RWPE2 (cell line): Measurements from ENCODE around the gene LDAF1.

Experiments used
- ATAC-seq: fragments of 200-7000 bp; cut with Tn5 transposase; 3 replicates; pipeline ENCODE4 v1.9.1; 2021; ENCODE audit warnings: low read depth
- DNase-seq: peaks from one replicate; pipeline ENCODE4 v3.0.0-alpha.2; 2020; ENCODE audit warnings: low spot score
- H3K27ac ChIP-seq: fragments of 450-650 bp; 2 replicates; pipeline ENCODE4 v1.5.1; 2017; ENCODE audit warnings: mild to moderate bottlenecking; ENCODE audit not compliant: poor library complexity, severe bottlenecking
- H3K27me3 ChIP-seq: fragments of 250-450 bp; sonication (Bioruptor Pico); 2 replicates; pipeline ENCODE4 v1.5.1; 2021; ENCODE audit warnings: mild to moderate bottlenecking, moderate library complexity; ENCODE audit not compliant: insufficient read depth, poor library complexity, severe bottlenecking
- H3K36me3 ChIP-seq: fragments of 250-450 bp; sonication (Bioruptor Pico); 2 replicates; pipeline ENCODE4 v1.5.1; 2020; ENCODE audit warnings: low read depth, mild to moderate bottlenecking, moderate library complexity
- H3K4me1 ChIP-seq: fragments of 250-450 bp; sonication (Bioruptor Pico); 2 replicates; pipeline ENCODE4 v1.5.1; 2021; ENCODE audit warnings: mild to moderate bottlenecking, moderate library complexity; ENCODE audit not compliant: insufficient read depth, poor library complexity, severe bottlenecking
- H3K4me3 ChIP-seq: fragments of 250-450 bp; sonication (Bioruptor Pico); 2 replicates; pipeline ENCODE4 v1.5.1; 2021; ENCODE audit warnings: mild to moderate bottlenecking, moderate library complexity; ENCODE audit not compliant: severe bottlenecking
- H3K9me3 ChIP-seq: fragments of 250-450 bp; sonication (Bioruptor Pico); 2 replicates; pipeline ENCODE4 v1.5.1; 2021; ENCODE audit warnings: mild to moderate bottlenecking, moderate library complexity; ENCODE audit not compliant: severe bottlenecking
- TF ChIP-seq, protein P1 (sequence below): fragments of 450-650 bp; IDR thresholded peaks from one replicate; pipeline ENCODE4 v1.5.1; 2017; ENCODE audit warnings: mild to moderate bottlenecking, moderate library complexity; ENCODE audit not compliant: poor library complexity, severe bottlenecking

LDAF1 gene

DNA sequence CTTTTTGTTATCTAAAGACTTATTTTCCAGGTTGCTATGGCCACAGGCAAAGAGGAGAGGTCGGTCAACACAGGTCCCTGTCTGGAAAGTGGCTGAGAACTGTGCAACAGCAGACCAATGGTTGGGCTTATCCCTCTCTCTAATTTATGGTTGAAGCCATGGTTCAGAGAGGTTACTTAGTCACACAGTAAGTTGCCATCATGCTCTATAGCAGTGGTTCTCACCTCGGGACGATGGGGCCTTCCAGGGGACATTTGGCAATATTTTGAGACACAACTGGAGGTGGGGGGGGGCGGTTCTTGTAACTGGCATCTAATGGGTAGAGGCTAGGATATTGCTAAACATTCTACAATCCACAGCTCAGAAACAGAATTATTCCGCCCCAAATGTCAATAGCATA, 842 bp upstream of the LDAF1 start:
- H3K36me3 ChIP-seq: peaks cover 21% of the 10 kb centered on the region
- ATAC-seq (no peak), DNase-seq (no peak)
- H3K27ac ChIP-seq: peak overlapping the region; percentile 20
- H3K4me3 ChIP-seq: no peak overlapping the region
- TF ChIP-seq, protein P1, sequence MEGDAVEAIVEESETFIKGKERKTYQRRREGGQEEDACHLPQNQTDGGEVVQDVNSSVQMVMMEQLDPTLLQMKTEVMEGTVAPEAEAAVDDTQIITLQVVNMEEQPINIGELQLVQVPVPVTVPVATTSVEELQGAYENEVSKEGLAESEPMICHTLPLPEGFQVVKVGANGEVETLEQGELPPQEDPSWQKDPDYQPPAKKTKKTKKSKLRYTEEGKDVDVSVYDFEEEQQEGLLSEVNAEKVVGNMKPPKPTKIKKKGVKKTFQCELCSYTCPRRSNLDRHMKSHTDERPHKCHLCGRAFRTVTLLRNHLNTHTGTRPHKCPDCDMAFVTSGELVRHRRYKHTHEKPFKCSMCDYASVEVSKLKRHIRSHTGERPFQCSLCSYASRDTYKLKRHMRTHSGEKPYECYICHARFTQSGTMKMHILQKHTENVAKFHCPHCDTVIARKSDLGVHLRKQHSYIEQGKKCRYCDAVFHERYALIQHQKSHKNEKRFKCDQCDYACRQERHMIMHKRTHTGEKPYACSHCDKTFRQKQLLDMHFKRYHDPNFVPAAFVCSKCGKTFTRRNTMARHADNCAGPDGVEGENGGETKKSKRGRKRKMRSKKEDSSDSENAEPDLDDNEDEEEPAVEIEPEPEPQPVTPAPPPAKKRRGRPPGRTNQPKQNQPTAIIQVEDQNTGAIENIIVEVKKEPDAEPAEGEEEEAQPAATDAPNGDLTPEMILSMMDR: no peak
- no peaks in the 10 kb centered on the region for H3K9me3 ChIP-seq
- peaks cover 10% of the 10 kb centered on the region for H3K4me1 ChIP-seq
- no peaks in the 10 kb centered on the region for H3K27me3 ChIP-seq

DNA sequence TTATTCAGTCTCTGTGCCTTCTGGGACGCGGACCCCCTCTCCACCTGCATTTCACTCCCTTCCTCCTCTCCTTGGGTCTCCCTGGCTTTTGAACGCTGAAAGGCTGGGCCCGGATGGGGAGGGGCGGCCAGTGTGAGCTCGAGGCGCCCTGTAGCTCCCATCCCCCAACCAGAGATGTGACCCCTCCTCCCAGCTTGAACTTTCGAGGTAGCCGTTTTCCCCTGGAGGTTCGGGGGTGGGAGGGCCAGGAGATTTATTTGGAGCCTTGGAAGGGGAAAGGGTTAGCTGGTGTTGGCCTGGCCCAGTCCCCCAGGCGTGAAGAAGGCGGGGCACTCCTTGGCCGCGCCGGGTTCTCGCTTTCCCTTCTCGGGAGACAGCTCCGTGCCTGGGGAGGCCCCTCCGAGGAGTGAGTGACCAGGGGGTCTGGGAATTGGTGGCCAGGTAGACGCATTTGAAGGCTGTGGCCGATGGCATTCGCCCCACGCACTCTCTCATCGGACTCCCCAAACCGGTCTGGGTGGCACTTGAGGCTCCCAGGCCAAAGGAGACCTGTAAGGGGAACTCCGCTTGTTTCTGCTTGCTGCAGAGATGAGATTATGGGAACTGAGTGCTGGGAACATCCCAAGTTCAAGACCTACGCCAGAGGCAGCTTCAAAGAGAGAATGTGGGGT, 942 bp downstream of the LDAF1 start:
- peaks cover 10% of the 10 kb centered on the region for H3K4me1 ChIP-seq
- no peaks in the 10 kb centered on the region for H3K9me3 ChIP-seq
- peak overlapping the region; percentile 70 for H3K4me3 ChIP-seq
- H3K27ac ChIP-seq: peak overlapping the region; percentile 20
- DNase-seq: no peak
- H3K36me3 ChIP-seq: peaks cover 32% of the 10 kb centered on the region
- peak; percentile 35; the same call in 1 of the 3 replicates for ATAC-seq
- H3K27me3 ChIP-seq: no peaks in the 10 kb centered on the region
- TF ChIP-seq, protein P1: no peak

DNA sequence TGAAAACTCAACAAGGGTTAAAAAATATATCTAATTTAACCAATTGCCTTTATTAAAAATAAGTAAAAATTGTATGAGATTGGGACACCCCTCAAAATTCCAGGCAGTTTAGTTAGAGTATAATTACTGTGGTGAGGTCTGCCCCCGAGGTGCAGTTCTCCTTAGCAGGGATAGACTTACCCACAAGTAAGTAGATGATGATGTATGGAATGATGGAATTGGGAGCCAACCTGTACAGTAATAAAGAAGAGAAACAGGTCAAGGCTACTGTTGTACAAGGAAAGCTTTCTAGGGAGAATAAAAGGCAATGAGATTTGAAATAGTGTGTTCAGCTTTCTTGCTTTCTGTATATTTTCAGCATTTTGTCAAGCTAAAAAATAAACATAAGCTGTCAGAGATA, 1.8 kb downstream of the LDAF1 start:
- Histone ChIP-seq H3K4me1 (peaks cover 10% of the 10 kb centered on the region), H3K27me3 (no peaks in the 10 kb centered on the region), H3K36me3 (peaks cover 40% of the 10 kb centered on the region), H3K27ac (no peak overlapping the region), H3K9me3 (no peaks in the 10 kb centered on the region), H3K4me3 (no peak overlapping the region)
- ATAC-seq (no peak), DNase-seq (no peak)
- TF ChIP-seq, protein P1: no peak

DNA sequence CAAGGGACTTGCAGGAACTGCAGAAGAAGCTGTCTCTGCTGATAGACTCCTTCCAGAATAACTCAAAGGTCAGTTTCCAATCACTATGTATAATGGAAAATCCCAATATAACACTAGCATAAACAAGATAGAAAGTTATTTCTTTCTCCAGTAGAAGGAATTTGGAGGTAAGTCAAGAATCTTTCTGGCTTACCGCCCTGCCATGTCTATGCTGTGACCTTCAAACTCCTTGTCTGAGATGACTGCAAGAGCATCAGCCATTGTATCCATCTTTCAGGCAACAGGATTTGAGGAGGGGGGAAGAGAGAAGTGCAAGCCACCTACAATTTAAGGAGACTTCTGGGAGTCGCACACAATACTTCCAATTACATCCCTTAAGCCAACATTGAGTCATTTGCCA, 2.7 kb downstream of the LDAF1 start:
- H3K9me3 ChIP-seq: no peaks in the 10 kb centered on the region
- H3K27ac ChIP-seq: no peak overlapping the region
- peaks cover 50% of the 10 kb centered on the region for H3K36me3 ChIP-seq
- ATAC-seq (no peak), DNase-seq (no peak)
- H3K4me3 ChIP-seq: no peak overlapping the region
- no peaks in the 10 kb centered on the region for H3K27me3 ChIP-seq
- TF ChIP-seq, protein P1: no peak
- peaks cover 10% of the 10 kb centered on the region for H3K4me1 ChIP-seq

DNA sequence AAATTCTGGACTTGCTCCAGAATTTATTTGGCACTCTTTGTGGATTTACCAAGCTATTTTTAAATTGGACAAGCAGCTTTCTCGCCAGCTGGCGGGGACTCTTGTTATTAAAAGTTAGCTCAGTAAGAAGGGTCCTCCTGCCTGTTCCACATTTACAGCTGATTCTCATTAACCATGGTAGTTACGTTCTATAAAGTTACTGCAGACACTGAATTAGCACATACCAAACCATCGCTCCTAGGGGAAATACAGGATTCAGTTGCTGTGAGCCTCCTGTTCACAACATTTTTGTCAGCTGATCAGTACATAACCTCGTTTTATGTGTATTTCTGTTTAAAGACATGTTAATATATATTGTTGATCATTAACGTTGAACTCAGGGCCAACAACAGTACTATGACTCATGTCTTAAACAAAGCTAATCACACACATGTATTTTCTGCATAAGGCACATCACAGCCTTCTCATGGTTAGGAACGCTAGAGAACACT, 4.2 kb downstream of the LDAF1 start:
- no peak overlapping the region for H3K27ac ChIP-seq
- no peaks in the 10 kb centered on the region for H3K9me3 ChIP-seq
- peaks cover 59% of the 10 kb centered on the region for H3K36me3 ChIP-seq
- ATAC-seq (no peak), DNase-seq (no peak)
- no peak overlapping the region for H3K4me3 ChIP-seq
- H3K27me3 ChIP-seq: no peaks in the 10 kb centered on the region
- H3K4me1 ChIP-seq: peaks cover 16% of the 10 kb centered on the region
- TF ChIP-seq, protein P1: no peak
